Keratinocyte (primary cell): ENCODE data around the gene NSG1. TPM values are rescaled to one million over a fixed set of nuclear protein-coding genes. Genes with fewer than 3 reads are reported as not detected.

Source experiments
- DNase-seq: peaks from one replicate; pipeline ENCODE4 v3.0.0-alpha.2; 2011; ENCODE audit warnings: low read depth, missing footprints, low spot score
- FAIRE-seq: peaks from 2 replicates; lab custom pipeline; 2011; peaks lifted over from hg19 to GRCh38; lab: Jason Lieb, UNC
- H2AFZ ChIP-seq: 2 replicates; pipeline ENCODE4 v1.6.0; 2012; ENCODE audit warnings: low read length, control low read depth, inconsistent platforms; ENCODE audit not compliant: control insufficient read depth
- H3K27ac ChIP-seq: 2 replicates; pipeline ENCODE4 v1.5.1; 2011; ENCODE audit warnings: low read length; ENCODE audit not compliant: control insufficient read depth, insufficient read depth
- H3K27me3 ChIP-seq: 3 replicates; pipeline ENCODE4 v1.6.0; 2011; ENCODE audit warnings: low read length; ENCODE audit not compliant: control insufficient read depth, insufficient read depth; ENCODE audit errors: extremely low read depth
- H3K36me3 ChIP-seq, 2 experiments: 2 replicates in 1 of 2; 3 replicates in 1 of 2; pipeline ENCODE4 v1.5.1; 2011; ENCODE audit warnings: low read length in 2 of 2, mild to moderate bottlenecking in 1 of 2; ENCODE audit not compliant: control insufficient read depth in 2 of 2, insufficient read depth in 2 of 2; ENCODE audit errors: extremely low read depth in 1 of 2
- H3K4me1 ChIP-seq: 3 replicates; pipeline ENCODE4 v1.5.1; 2011; ENCODE audit warnings: low read length; ENCODE audit not compliant: control insufficient read depth, insufficient read depth; ENCODE audit errors: extremely low read depth
- H3K4me2 ChIP-seq: 3 replicates; pipeline ENCODE4 v1.6.0; 2011; ENCODE audit warnings: low read depth, low read length; ENCODE audit not compliant: control insufficient read depth, insufficient read depth; ENCODE audit errors: extremely low read depth
- H3K4me3 ChIP-seq, 3 experiments: fragments of 200-600 bp in 1 of 3; sonication (generic) in 1 of 3; 2 replicates in 2 of 3; 3 replicates in 1 of 3; pipeline ENCODE4 v1.5.1; 2011 to 2016; ENCODE audit warnings: low read length in 3 of 3, mild to moderate bottlenecking in 3 of 3, control low read depth in 2 of 3, inconsistent platforms in 1 of 3, low read depth in 1 of 3, mixed read lengths in 1 of 3, mixed run types in 1 of 3, moderate library complexity in 1 of 3; ENCODE audit not compliant: control insufficient read depth in 2 of 3, insufficient read depth in 2 of 3; ENCODE audit errors: extremely low read depth in 1 of 3
- H3K79me2 ChIP-seq: 2 replicates; pipeline ENCODE4 v1.6.0; 2012; ENCODE audit warnings: low read length; ENCODE audit not compliant: control insufficient read depth, insufficient read depth
- H3K9ac ChIP-seq: 3 replicates; pipeline ENCODE4 v1.6.0; 2011; ENCODE audit warnings: low read length; ENCODE audit not compliant: control insufficient read depth, insufficient read depth; ENCODE audit errors: extremely low read depth
- H3K9me1 ChIP-seq: 3 replicates; pipeline ENCODE4 v1.6.0; 2011; ENCODE audit warnings: low read length; ENCODE audit not compliant: control insufficient read depth, insufficient read depth; ENCODE audit errors: extremely low read depth
- H3K9me3 ChIP-seq: 2 replicates; pipeline ENCODE4 v1.5.1; 2012; ENCODE audit warnings: low read depth, low read length; ENCODE audit not compliant: control insufficient read depth
- H4K20me1 ChIP-seq: 3 replicates; pipeline ENCODE4 v1.6.0; 2011; ENCODE audit warnings: low read length; ENCODE audit not compliant: control insufficient read depth, insufficient read depth; ENCODE audit errors: extremely low read depth
- EZH2 ChIP-seq: IDR thresholded peaks from one replicate; pipeline ENCODE4 v1.6.1; 2012; ENCODE audit warnings: inconsistent platforms, mild to moderate bottlenecking, low read length, moderate library complexity
- dilution Hi-C: fragments of 300-500 bp; cut with MboI; formaldehyde crosslinking; loops from one replicate; pipeline ENCODE4 v1.7.0; 2020; ENCODE audit warnings: low sequenced_read_pairs; ENCODE audit not compliant: extremely low pct_ligation_motif_present
- polyA plus RNA-seq, 5 experiments: library from polyadenylated mRNA; depleted of rRNA in 3 of 5; stranded (reverse) in 3 of 5; stranded (forward) in 1 of 5; unstranded in 1 of 5; fragments of >200 nt; gene quantifications; 1 replicate in 1 of 5; 2 replicates in 3 of 5; 3 replicates in 1 of 5; pipeline versions ENCODE4 v1.2.1 to v1.2.3, GENCODE V29; 2011 to 2012; ENCODE audit warnings: missing spikeins in 2 of 5, low read depth in 1 of 5, low replicate concordance in 1 of 5
- TF ChIP-seq, protein P1 (sequence below), 3 experiments: IDR thresholded peaks in 1 of 3; conservative IDR thresholded peaks in 1 of 3; optimal IDR thresholded peaks in 1 of 3; 2 replicates in 2 of 3; 3 replicates in 1 of 3; pipeline versions ENCODE3 to v1.5.1; 2011; ENCODE audit warnings: low read length in 3 of 3, mild to moderate bottlenecking in 3 of 3, moderate library complexity in 2 of 3, control low read depth in 1 of 3, inconsistent platforms in 1 of 3; ENCODE audit not compliant: insufficient read depth in 2 of 3; ENCODE audit errors: extremely low read depth in 1 of 3

The NSG1 gene
- polyA plus RNA-seq, 1 donor (not counting 4 experiments of a cell fraction or from before 2014, with no cell fraction given) = 49.3 TPM

DNA sequence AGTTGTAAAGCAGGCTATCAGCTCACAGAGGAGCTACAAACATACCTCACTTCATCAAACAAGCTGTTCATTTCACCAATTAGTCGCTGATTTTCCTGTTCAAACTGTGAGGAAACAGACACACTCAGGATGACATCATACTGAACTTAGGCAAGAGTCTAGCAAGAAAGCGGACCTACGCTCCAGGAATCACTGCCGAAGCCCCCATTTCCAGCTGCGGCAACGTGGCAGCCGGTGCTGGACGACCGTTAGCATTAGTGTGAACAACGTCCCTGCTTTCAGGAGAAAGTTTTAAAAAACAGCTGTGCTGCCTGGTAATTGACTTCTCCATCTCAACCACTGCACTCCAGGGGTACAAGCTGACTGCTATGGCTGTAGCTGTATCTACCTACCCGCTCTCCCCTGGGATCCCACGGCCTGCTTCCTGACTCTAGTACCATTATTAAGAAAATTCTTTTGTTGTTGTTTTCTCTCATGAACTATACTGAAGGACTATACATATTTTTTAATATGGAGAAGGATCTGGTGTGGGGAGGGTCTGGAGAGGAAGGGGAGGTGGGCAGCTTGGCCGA, 38.3 kb downstream of the NSG1 start:
- no peak overlapping the region for H3K27ac ChIP-seq
- H3K4me2 ChIP-seq = no peak overlapping the region
- no peaks in the 10 kb centered on the region for H3K9me1 ChIP-seq
- no peaks in the 10 kb centered on the region for H3K79me2 ChIP-seq
- H3K27me3 ChIP-seq = no peaks in the 10 kb centered on the region
- DNase-seq (no peak), FAIRE-seq (no peak)
- no peaks in the 10 kb centered on the region for H3K9me3 ChIP-seq
- H3K4me3 ChIP-seq = no peak overlapping the region
- dilution Hi-C loops = no loop called here
- peaks cover 4 to 14% of the 10 kb centered on the region in 2 experiments for H3K36me3 ChIP-seq
- no peak overlapping the region for H3K9ac ChIP-seq
- H3K4me1 ChIP-seq = no peaks in the 10 kb centered on the region
- TF ChIP-seq EZH2 = no peak
- TF ChIP-seq, protein P1, sequence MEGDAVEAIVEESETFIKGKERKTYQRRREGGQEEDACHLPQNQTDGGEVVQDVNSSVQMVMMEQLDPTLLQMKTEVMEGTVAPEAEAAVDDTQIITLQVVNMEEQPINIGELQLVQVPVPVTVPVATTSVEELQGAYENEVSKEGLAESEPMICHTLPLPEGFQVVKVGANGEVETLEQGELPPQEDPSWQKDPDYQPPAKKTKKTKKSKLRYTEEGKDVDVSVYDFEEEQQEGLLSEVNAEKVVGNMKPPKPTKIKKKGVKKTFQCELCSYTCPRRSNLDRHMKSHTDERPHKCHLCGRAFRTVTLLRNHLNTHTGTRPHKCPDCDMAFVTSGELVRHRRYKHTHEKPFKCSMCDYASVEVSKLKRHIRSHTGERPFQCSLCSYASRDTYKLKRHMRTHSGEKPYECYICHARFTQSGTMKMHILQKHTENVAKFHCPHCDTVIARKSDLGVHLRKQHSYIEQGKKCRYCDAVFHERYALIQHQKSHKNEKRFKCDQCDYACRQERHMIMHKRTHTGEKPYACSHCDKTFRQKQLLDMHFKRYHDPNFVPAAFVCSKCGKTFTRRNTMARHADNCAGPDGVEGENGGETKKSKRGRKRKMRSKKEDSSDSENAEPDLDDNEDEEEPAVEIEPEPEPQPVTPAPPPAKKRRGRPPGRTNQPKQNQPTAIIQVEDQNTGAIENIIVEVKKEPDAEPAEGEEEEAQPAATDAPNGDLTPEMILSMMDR (optimal IDR thresholded peaks at IDR 0.05 in 1 of 3, IDR thresholded peaks at IDR 0.05 in 1 of 3, conservative IDR thresholded peaks at IDR 0.05 in 1 of 3; ENCODE audit: extremely low read depth in 1 of 3, insufficient read depth in 2 of 3, low read length in 3 of 3) = no peak
- H4K20me1 ChIP-seq = no peaks in the 10 kb centered on the region
- H2AFZ ChIP-seq = no peak overlapping the region

DNA sequence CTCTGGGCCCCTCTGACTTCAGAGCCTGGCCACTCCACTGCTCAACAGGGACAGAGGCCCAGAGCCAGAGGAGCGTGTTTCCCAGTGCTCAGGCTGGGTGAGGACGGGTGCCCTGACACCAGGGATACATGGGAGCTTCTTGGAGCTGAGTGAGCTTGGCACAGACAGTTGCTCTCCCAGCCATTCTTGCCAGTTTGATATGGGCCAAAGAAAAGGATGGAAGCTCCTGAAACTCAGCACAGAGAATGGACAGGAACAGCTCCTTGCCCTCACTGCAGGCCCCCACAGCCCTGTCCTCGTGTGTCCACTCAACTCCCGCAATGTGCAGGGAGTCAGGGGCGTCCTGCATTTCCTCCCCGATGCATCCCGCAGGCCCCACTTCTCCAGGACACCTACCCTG, 38.8 kb downstream of the NSG1 start:
- no peak overlapping the region for H3K4me2 ChIP-seq
- no peaks in the 10 kb centered on the region for H3K9me3 ChIP-seq
- H2AFZ ChIP-seq = no peak overlapping the region
- H3K79me2 ChIP-seq = no peaks in the 10 kb centered on the region
- no peak overlapping the region for H3K9ac ChIP-seq
- no peaks in the 10 kb centered on the region for H4K20me1 ChIP-seq
- H3K9me1 ChIP-seq = no peaks in the 10 kb centered on the region
- H3K27ac ChIP-seq = no peak overlapping the region
- no peak overlapping the region for H3K4me3 ChIP-seq
- dilution Hi-C loops = no loop called here
- peaks cover 0 to 10% of the 10 kb centered on the region in 2 experiments for H3K36me3 ChIP-seq
- TF ChIP-seq EZH2 = no peak
- TF ChIP-seq, protein P1 (optimal IDR thresholded peaks at IDR 0.05 in 1 of 3, IDR thresholded peaks at IDR 0.05 in 1 of 3, conservative IDR thresholded peaks at IDR 0.05 in 1 of 3; ENCODE audit: extremely low read depth in 1 of 3, insufficient read depth in 2 of 3, low read length in 3 of 3) = no peak
- no peak for DNase-seq
- no peaks in the 10 kb centered on the region for H3K4me1 ChIP-seq
- no peak for FAIRE-seq
- H3K27me3 ChIP-seq = no peaks in the 10 kb centered on the region
